GM18507 (cell line): ENCODE results near the gene CNMD.
"Not testable (repeated sequence)": the region's sequence is repeated elsewhere in the genome, so short reads cannot be mapped to it uniquely, and the experiment has no call there.

Experiments
- DNase-seq: peaks from one replicate; pipeline ENCODE4 v3.0.0; 2011; ENCODE audit warnings: low read depth; ENCODE audit not compliant: insufficient read length; ENCODE audit errors: extremely low spot score
- FAIRE-seq: peaks from 2 replicates; lab custom pipeline; 2011; peaks lifted over from hg19 to GRCh38; lab: Jason Lieb, UNC

Gene CNMD

DNA sequence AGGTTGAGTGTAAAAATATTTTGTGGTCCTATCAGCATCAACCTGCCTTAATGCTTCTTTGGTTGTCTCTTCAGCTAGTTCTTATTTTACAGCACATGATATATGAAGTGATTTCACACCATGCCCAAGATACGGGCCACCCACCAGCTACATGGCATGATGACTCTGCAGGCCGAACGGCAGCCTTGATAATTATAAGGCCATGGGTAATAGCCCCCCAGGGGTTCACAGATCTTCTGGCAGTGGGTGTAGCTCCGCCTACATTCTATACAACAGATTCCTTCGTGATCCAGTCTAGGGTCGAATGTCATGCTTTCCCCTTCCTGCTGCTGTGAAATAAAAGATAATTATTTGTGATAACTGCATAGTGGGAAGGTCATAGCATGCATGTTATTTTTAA, 36.1 kb downstream of the CNMD start:
- DNase-seq, result no peak

DNA sequence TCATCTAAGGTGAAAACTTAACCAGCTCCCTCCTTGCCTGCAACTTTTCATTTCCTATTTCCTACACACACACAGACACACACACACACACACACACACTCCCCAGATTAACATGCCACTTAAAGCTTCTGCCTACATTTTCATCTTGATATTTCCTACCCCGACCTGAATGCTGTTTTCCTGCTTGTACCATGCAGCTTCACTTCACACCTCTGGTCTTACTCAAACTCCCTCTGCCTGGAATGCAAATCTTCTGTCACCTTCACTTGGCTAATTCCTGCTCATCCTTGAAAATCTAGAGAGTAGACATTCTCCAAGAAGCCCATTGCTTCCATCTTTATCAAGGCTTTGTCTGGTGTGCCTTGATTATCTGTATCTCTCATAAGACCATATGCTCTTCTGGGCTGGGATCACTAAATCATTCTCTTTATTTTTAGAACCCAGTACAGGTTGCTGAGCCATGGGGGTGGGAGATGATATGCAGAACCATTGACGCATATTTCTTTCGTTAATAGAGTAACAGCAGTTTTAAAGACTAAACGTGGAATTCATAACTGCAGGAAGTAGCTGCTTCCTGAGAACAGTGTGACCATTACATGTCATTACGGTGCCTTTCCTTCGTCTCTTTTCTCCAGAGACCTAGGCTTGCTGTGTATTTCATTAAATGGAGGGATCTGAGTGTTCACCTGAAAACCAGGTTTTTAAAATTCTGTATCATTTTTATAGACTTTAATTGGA, 37.7 kb downstream of the CNMD start:
- no peak for FAIRE-seq
- DNase-seq, result no peak

More for the DNA sequence above, 36.1 kb downstream of the CNMD start:
- no peak for FAIRE-seq

DNA sequence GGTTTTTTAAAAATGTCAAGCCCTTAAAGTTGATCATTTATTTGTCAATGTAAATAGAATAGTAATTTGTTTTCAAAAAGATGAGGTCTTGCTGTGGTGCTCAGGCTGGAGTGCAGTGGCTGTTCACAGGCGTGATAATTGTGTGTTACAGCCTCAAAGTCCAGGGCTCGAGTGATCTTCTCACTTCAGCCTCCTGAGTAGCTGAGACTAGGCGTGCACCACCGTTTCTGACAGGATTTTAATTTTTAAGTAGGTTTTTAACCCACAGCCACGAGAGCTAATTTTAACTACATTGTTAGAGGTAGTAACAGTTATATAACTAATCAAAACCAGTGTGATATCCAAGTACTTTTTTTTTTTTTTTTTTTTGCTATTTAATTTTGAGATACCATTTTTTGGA, 43.1 kb downstream of the CNMD start:
- FAIRE-seq (no peak), DNase-seq (no peak)

DNA sequence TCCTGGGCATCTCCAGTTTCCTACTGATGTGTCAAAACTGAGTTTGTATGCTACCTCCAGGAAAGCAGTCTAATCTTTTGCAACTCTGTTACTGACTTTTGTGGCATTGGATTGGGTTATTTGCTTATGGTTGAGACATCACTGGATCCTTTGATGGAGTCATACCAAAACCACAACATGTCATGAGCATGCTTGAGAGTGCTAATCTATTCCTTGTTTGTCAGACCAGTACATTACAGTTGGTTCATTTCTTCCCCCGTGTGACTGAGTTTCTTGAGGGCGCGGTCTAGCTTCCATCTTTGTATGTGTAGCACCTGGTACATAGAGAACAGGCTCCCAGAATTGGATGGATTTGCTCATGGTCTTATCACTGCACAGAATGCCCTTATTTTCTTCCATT, 43.8 kb downstream of the CNMD start:
- FAIRE-seq (peak; percentile 5), DNase-seq (no peak)

DNA sequence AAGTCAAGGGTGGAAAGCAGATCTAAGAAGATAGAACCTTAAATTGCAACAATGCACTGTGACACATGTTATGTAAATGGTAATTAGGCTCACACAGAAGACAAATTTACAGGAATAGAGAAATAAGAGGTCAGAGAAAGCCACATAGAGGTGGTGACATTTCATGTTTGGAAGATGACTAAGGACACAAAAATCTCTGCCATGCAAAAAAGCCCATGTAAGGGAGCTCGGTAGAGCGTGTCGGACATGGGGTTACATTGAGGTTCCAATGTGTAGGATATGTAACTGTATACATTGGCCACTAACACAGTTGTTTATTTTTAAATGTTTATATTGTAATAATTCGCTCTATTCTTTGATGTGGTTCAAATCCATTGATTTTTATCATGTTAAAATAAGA, 53.2 kb downstream of the CNMD start:
- no peak for DNase-seq
- no peak for FAIRE-seq

DNA sequence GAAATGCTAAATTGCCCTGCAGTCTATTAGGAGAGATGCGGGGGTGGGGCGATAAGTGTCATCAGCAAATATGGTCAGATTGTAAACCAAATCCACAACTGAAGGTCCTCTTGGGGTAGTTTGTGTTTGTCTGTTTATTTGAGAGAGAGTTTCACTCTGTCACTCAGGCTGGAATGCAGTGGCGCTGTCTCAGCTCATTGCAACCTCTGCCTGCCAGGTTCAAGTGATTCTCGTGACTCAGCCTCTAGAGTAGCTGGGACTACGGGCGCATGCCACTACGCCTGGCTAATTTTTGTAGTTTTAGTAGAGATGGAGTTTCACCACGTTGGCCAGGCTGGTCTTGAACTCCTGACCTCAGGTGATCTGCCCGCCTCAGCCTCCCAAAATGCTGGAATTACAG, 53.8 kb downstream of the CNMD start:
- not testable (repeated sequence) for DNase-seq, FAIRE-seq

DNA sequence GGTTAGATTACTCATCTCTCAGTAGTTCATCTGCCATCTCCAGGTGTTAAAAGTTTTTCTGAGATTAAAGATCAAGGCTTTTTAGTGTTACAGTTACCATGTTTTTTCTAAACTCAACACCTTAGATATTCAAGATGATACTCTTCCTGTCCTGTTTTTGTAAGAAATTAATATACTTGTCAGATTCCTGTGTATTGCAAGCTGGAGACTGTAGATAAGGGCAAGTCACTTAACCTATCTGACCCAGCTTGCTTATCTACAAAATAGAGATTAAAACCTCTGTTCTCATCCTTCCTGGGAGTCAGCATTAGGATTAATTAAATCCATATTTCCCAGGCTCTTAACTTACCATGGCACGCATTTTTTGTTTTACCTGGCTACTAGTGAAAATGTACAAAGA, 61.8 kb downstream of the CNMD start:
- FAIRE-seq (no peak), DNase-seq (no peak)

DNA sequence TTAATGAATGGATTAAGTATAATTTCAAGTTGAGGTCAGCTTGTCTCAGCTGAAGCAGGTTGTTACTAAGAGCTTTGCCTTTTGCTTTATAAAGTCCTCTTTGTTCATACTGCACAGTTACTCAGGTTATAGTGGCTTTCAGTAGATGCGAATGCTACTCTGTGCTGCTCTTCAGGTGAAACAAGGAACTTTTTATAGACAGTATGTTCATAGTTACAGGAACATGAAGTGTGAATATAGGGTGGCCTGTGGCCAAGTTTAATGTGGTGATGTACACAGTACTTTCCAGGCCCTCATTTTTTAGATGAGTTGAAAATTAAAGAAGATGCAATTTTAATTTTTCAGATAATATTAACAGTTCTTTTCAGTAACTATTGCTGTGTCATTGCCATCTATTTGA, 66.2 kb downstream of the CNMD start:
- FAIRE-seq, result no peak

DNA sequence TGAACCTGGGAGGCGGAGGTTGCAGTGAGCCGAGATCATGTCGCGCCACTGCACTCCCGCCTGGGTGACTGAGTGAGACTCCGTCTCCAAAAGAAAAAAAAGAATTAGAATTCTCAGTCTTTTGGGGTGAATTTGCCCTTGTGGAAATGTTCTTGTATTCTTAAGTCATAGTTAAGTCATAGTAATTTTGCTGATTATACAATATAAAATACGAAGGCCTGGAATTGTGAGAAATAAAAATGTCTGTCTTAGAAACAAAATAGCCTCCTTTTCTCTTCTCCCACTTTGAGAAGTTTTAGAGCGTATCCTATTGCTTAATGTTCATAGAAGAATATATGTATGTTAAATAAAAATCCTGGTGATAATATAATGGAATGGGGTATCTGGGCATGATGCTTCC, 68.9 kb downstream of the CNMD start:
- no peak for DNase-seq
- FAIRE-seq, result no peak

More for the DNA sequence above, 66.2 kb downstream of the CNMD start:
- DNase-seq, result no peak

DNA sequence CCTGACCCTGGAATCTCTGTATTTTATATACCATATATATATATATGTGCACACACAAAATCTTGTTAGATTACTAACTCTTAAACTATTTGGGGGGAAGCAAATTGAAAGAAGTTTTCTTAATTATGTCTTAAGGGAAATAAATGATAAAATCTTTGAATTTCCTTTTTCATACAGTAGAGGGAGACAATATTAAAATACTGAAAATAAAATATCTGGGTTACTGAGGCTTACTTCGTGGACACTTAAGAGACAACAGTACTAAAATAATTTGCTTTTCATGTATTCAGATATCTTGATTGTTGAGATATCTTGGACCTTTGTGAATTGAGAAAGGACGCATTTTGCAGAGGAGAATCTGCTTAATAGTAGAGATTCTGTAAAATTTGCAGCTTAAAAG, 69.9 kb downstream of the CNMD start:
- DNase-seq, result no peak
- FAIRE-seq, result no peak

DNA sequence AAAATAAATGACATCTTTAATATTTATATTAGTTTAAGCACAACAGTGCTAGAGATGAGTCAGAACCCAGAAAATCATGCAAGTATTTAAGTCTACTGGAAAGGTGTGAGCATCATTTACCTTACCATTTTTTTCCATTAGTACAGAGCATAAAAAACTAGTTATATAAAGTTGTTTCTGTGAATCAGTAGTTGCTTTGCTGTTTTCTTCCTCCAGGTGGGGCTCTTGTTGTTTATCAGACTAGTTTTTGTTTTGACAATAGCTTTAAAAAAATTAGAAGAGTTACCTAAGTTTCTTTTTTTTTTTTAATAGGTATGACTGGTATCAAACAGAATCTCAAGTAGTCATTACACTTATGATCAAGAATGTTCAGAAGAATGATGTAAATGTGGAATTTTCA, 74.3 kb downstream of the CNMD start:
- FAIRE-seq (peak; percentile 29), DNase-seq (no peak)

DNA sequence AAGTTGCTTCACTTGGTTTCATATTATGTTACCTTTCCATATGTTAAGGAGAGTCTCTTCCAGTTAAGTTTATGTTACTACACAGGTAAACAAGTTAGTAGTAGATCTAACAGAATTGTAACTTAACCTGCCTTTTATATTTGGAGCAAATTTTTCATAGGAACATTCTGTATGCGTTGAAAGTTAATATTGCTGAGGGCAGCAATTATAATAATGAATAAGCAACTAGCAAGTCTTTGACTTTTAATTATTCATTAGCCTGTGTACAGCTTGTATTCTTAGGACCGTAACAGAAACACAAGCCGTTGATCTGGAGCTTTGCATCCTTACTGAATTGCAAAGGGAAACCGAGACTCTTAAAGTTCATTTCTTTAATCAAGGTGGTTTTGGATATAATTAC, 75.3 kb downstream of the CNMD start:
- FAIRE-seq (no peak), DNase-seq (no peak)

DNA sequence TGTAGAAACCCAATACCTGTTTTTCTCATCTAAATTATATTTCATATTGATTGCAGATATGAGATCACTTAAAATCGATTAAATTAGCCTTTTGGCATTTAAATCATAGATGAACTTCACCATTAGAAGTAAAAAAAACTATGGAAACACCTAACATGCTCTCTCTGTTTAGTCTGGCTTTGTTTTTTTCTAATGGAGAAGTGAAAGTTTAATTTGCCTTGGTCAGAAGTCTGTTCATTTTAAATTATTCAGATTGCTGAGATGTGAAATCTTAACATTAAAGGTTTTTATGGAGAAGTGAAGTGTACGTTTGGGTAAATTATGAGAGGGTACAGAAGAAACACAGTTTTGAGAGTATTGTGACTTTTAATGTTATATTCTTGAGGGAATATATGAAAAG, 80.3 kb downstream of the CNMD start:
- DNase-seq, result no peak
- no peak for FAIRE-seq
